KMS-11 (cell line): ENCODE results near the gene METAP1D.

Experiments
- H2AFZ ChIP-seq: fragments of 200-600 bp; sonication (generic); 2 replicates; pipeline ENCODE4 v1.6.1; 2016; ENCODE audit warnings: antibody characterized with exemption, mixed run types, low read depth
- H3K27ac ChIP-seq: fragments of 200-600 bp; sonication (generic); 2 replicates; pipeline ENCODE4 v1.6.1; 2016; ENCODE audit warnings: mild to moderate bottlenecking, mixed run types
- H3K27me3 ChIP-seq: fragments of 200-600 bp; sonication (generic); 2 replicates; pipeline ENCODE4 v1.6.1; 2017; ENCODE audit warnings: mild to moderate bottlenecking, low read depth, mixed run types, moderate library complexity; ENCODE audit not compliant: insufficient read depth
- H3K36me3 ChIP-seq: fragments of 200-600 bp; sonication (generic); 2 replicates; pipeline ENCODE4 v1.6.1; 2017; ENCODE audit warnings: mild to moderate bottlenecking, mixed run types; ENCODE audit not compliant: insufficient read depth
- H3K4me1 ChIP-seq: fragments of 200-600 bp; sonication (generic); 2 replicates; pipeline ENCODE4 v1.6.1; 2016; ENCODE audit warnings: mild to moderate bottlenecking, low read depth, mixed run types; ENCODE audit not compliant: poor library complexity, severe bottlenecking
- H3K4me2 ChIP-seq: fragments of 200-600 bp; sonication (generic); 2 replicates; pipeline ENCODE4 v1.7.0; 2016; ENCODE audit warnings: mild to moderate bottlenecking, mixed run types
- H3K4me3 ChIP-seq: fragments of 200-600 bp; sonication (generic); IDR thresholded peaks from 2 replicates; pipeline ENCODE4 v1.6.1; 2017; ENCODE audit warnings: low read depth, low read length, mixed read lengths; ENCODE audit not compliant: insufficient read depth
- H3K79me2 ChIP-seq: fragments of 200-600 bp; sonication (generic); 2 replicates; pipeline ENCODE4 v1.6.1; 2016; ENCODE audit warnings: low read depth, mixed run types; ENCODE audit not compliant: insufficient read depth
- H3K9ac ChIP-seq: fragments of 200-600 bp; sonication (generic); 2 replicates; pipeline ENCODE4 v1.6.1; 2016; ENCODE audit warnings: mild to moderate bottlenecking, mixed run types
- H4K20me1 ChIP-seq: fragments of 200-600 bp; sonication (generic); 2 replicates; pipeline ENCODE4 v1.6.1; 2016; ENCODE audit warnings: mild to moderate bottlenecking, mixed run types; ENCODE audit not compliant: insufficient read depth
- CTCF ChIP-seq: fragments of 200-600 bp; sonication (generic); conservative IDR thresholded peaks from 2 replicates; pipeline ENCODE4 v1.6.1; 2017; ENCODE audit warnings: low read depth, mild to moderate bottlenecking, antibody characterized with exemption, low read length, moderate library complexity, mixed read lengths

METAP1D gene

GRCh38 chr2:172007372-172007771, 7.6 kb downstream of the METAP1D start:
- Histone ChIP-seq H4K20me1 (no peaks in the 10 kb centered on the region), H3K9ac (no peak overlapping the region), H3K36me3 (no peaks in the 10 kb centered on the region), H3K4me2 (no peak overlapping the region), H3K27ac (no peak overlapping the region), H3K27me3 (no peaks in the 10 kb centered on the region), H3K4me1 (no peaks in the 10 kb centered on the region), H2AFZ (no peak overlapping the region), H3K79me2 (no peaks in the 10 kb centered on the region), H3K4me3 (no peak overlapping the region)
- no peak for TF ChIP-seq CTCF

- Histone ChIP-seq H3K79me2 (no peaks in the 10 kb centered on the region), H3K9ac (no peak overlapping the region), H3K4me1 (no peaks in the 10 kb centered on the region), H3K4me3 (no peak overlapping the region), H3K4me2 (no peak overlapping the region), H3K27ac (no peak overlapping the region), H3K36me3 (no peaks in the 10 kb centered on the region), H3K27me3 (no peaks in the 10 kb centered on the region), H4K20me1 (no peaks in the 10 kb centered on the region), H2AFZ (no peak overlapping the region)
- TF ChIP-seq CTCF, result no peak
Measured at GRCh38 chr2:172009823-172010222, 10.1 kb downstream of the METAP1D start.

- no peaks in the 10 kb centered on the region for H3K4me1 ChIP-seq
- H3K27me3 ChIP-seq, result no peaks in the 10 kb centered on the region
- H3K79me2 ChIP-seq, result no peaks in the 10 kb centered on the region
- no peak for TF ChIP-seq CTCF
- H3K4me2 ChIP-seq, result no peak overlapping the region
- H3K27ac ChIP-seq, result no peak overlapping the region
- no peak overlapping the region for H2AFZ ChIP-seq
- H4K20me1 ChIP-seq, result no peaks in the 10 kb centered on the region
- H3K36me3 ChIP-seq, result no peaks in the 10 kb centered on the region
- no peak overlapping the region for H3K9ac ChIP-seq
- H3K4me3 ChIP-seq, result no peak overlapping the region
Measured at GRCh38 chr2:172011812-172012575, 12.2 kb downstream of the METAP1D start.

DNA sequence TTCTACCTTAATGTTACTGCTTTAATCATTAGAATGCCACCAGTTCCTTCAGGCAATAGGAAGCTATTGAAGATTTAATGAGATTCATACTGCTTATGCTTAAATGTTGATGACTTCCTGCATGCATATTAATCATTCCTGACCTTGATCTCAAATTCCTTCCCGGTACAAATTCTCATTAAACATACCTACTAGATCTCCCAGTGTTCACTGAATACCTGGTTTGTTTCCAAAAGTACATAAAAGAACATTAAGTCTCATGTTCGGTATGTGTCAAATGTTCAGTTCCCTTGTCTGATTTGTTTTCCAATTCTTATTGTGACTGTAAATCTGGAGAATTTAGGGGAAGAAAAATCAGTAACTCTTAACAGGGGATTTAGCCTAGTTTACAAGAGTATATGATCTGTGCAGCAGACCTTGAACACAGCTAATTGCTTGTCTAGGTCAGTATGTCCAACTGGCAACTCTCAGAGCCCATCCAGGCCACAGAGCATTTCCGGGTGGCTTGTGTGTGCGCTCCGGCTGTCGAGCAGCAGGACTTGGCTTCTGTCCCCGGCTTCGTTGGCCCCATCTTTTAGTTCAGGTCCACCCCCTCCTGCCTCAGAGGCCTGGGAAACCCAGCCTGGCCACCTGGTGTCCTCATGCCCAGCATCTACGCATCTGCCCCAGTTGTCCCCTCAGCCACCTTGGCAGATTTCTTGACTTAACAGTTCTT, 13.1 kb downstream of the METAP1D start:
- H3K4me1 ChIP-seq, result no peaks in the 10 kb centered on the region
- no peaks in the 10 kb centered on the region for H4K20me1 ChIP-seq
- TF ChIP-seq CTCF, result no peak
- H3K9ac ChIP-seq, result no peak overlapping the region
- no peaks in the 10 kb centered on the region for H3K79me2 ChIP-seq
- H2AFZ ChIP-seq, result no peak overlapping the region
- H3K36me3 ChIP-seq, result no peaks in the 10 kb centered on the region
- H3K27ac ChIP-seq, result no peak overlapping the region
- H3K4me3 ChIP-seq, result no peak overlapping the region
- H3K4me2 ChIP-seq, result no peak overlapping the region
- H3K27me3 ChIP-seq, result no peaks in the 10 kb centered on the region
